Activated naive CD8-positive, alpha-beta T cell treated with anti-CD3 and anti-CD28 coated beads, Interleukin-2, amount 50 U/mL, for 24 hours (primary cell): Measurements from ENCODE around the gene ANXA11.
"Not testable (repeated sequence)": the region's sequence is repeated elsewhere in the genome, so short reads cannot be mapped to it uniquely, and the experiment has no call there.

ENCODE experiments used
- ATAC-seq: fragments of 150-1000 bp; cut with Tn5 transposase; one replicate; pipeline ENCODE4 v1.10.0; 2021
- DNase-seq: peaks from one replicate; pipeline ENCODE4 v3.0.0; 2021
- H3K27ac Mint-ChIP-seq: one replicate; pipeline ENCODE4 v1.8.0; 2021; ENCODE audit warnings: mild to moderate bottlenecking, mixed read lengths
- H3K27me3 Mint-ChIP-seq: one replicate; pipeline ENCODE4 v1.8.0; 2021; ENCODE audit warnings: mixed read lengths
- H3K36me3 Mint-ChIP-seq: one replicate; pipeline ENCODE4 v1.8.0; 2021; ENCODE audit warnings: low read depth, mixed read lengths
- H3K4me1 Mint-ChIP-seq: one replicate; pipeline ENCODE4 v1.8.0; 2021; ENCODE audit warnings: mixed read lengths
- H3K4me3 Mint-ChIP-seq: one replicate; pipeline ENCODE4 v1.8.0; 2021; ENCODE audit warnings: mild to moderate bottlenecking, moderate library complexity, mixed read lengths
- H3K9me3 Mint-ChIP-seq: one replicate; pipeline ENCODE4 v1.8.0; 2021; ENCODE audit warnings: mixed read lengths

The ANXA11 gene

GRCh38 chr10:80141696-80142460 is 63.5 kb downstream of the ANXA11 start:
- ATAC-seq = no peak
- DNase-seq = no peak
- Mint-ChIP-seq H3K27ac (no peak overlapping the region), H3K36me3 (no peaks in the 10 kb centered on the region), H3K27me3 (peaks cover 6% of the 10 kb centered on the region), H3K4me3 (no peak overlapping the region), H3K9me3 (no peaks in the 10 kb centered on the region), H3K4me1 (peaks cover 17% of the 10 kb centered on the region)

- Mint-ChIP-seq H3K36me3 (no peaks in the 10 kb centered on the region), H3K4me1 (peaks cover 15% of the 10 kb centered on the region), H3K27ac (no peak overlapping the region), H3K27me3 (peaks cover 6% of the 10 kb centered on the region), H3K4me3 (no peak overlapping the region), H3K9me3 (no peaks in the 10 kb centered on the region)
- ATAC-seq = no peak
- DNase-seq = no peak
These were observed 65.1 kb downstream of the ANXA11 start for GRCh38 chr10:80140251-80140650.

GRCh38 chr10:80139265-80139664 is 66.1 kb downstream of the ANXA11 start:
- Mint-ChIP-seq H3K4me1 (peaks cover 7% of the 10 kb centered on the region), H3K4me3 (no peak overlapping the region), H3K27ac (no peak overlapping the region), H3K9me3 (no peaks in the 10 kb centered on the region), H3K36me3 (no peaks in the 10 kb centered on the region), H3K27me3 (peaks cover 10% of the 10 kb centered on the region)
- no peak for ATAC-seq
- no peak for DNase-seq

- Mint-ChIP-seq H3K27ac (no peak overlapping the region), H3K36me3 (no peaks in the 10 kb centered on the region), H3K4me3 (no peak overlapping the region), H3K27me3 (peaks cover 21% of the 10 kb centered on the region), H3K9me3 (no peaks in the 10 kb centered on the region), H3K4me1 (no peaks in the 10 kb centered on the region)
- ATAC-seq = no peak
- no peak for DNase-seq
These were observed 67.4 kb downstream of the ANXA11 start for GRCh38 chr10:80137920-80138319.

- H3K9me3 Mint-ChIP-seq = no peaks in the 10 kb centered on the region
- no peak overlapping the region for H3K27ac Mint-ChIP-seq
- no peaks in the 10 kb centered on the region for H3K4me1 Mint-ChIP-seq
- H3K4me3 Mint-ChIP-seq = no peak overlapping the region
- DNase-seq = no peak
- no peak for ATAC-seq
- no peaks in the 10 kb centered on the region for H3K36me3 Mint-ChIP-seq
- H3K27me3 Mint-ChIP-seq = peaks cover 24% of the 10 kb centered on the region
These were observed 68.1 kb downstream of the ANXA11 start for GRCh38 chr10:80137031-80137862.

GRCh38 chr10:80136134-80136571 is 69.2 kb downstream of the ANXA11 start:
- ATAC-seq (no peak), DNase-seq (no peak)
- H3K9me3 Mint-ChIP-seq = no peaks in the 10 kb centered on the region
- H3K27ac Mint-ChIP-seq = no peak overlapping the region
- H3K27me3 Mint-ChIP-seq = peaks cover 34% of the 10 kb centered on the region
- H3K4me1 Mint-ChIP-seq = no peaks in the 10 kb centered on the region
- no peak overlapping the region for H3K4me3 Mint-ChIP-seq
- H3K36me3 Mint-ChIP-seq = no peaks in the 10 kb centered on the region

- not testable (repeated sequence) for H3K9me3 Mint-ChIP-seq, H3K4me1 Mint-ChIP-seq, H3K36me3 Mint-ChIP-seq, H3K4me3 Mint-ChIP-seq, ATAC-seq, DNase-seq, H3K27ac Mint-ChIP-seq
- H3K27me3 Mint-ChIP-seq = peaks cover 31% of the 10 kb centered on the region
These were observed 71.7 kb downstream of the ANXA11 start for GRCh38 chr10:80133687-80134086.

GRCh38 chr10:80133206-80133605 is 72.1 kb downstream of the ANXA11 start:
- DNase-seq = no peak

GRCh38 chr10:80132299-80133139 is 72.8 kb downstream of the ANXA11 start, which contains the start of gene PLAC9:
Gene PLAC9, plus strand, starts transcription at chr10:80132730. Its CDS starts 33 bp downstream, at chr10:80132763.
- no peak within 1 kb of the TSS for H3K27ac Mint-ChIP-seq
- H3K9me3 Mint-ChIP-seq = no peaks in the 10 kb centered on the region
- no peak for DNase-seq
- peaks cover 31% of the 10 kb centered on the region for H3K27me3 Mint-ChIP-seq
- H3K4me1 Mint-ChIP-seq = no peaks in the 10 kb centered on the region
- no peak for ATAC-seq
- H3K4me3 Mint-ChIP-seq = no peak within 1 kb of the TSS
- no peaks in the 10 kb centered on the region for H3K36me3 Mint-ChIP-seq

More at GRCh38 chr10:80133206-80133605, 72.1 kb downstream of the ANXA11 start:
- no peak overlapping the region for H3K4me3 Mint-ChIP-seq
- ATAC-seq = no peak
- no peaks in the 10 kb centered on the region for H3K9me3 Mint-ChIP-seq
- no peak overlapping the region for H3K27ac Mint-ChIP-seq
- peaks cover 31% of the 10 kb centered on the region for H3K27me3 Mint-ChIP-seq
- H3K4me1 Mint-ChIP-seq = no peaks in the 10 kb centered on the region
- no peaks in the 10 kb centered on the region for H3K36me3 Mint-ChIP-seq

GRCh38 chr10:80131499-80131901 is 73.8 kb downstream of the ANXA11 start:
- DNase-seq = no peak
- H3K27me3 Mint-ChIP-seq = peaks cover 31% of the 10 kb centered on the region
- H3K9me3 Mint-ChIP-seq = no peaks in the 10 kb centered on the region
- H3K27ac Mint-ChIP-seq = no peak overlapping the region
- H3K4me3 Mint-ChIP-seq = no peak overlapping the region
- no peaks in the 10 kb centered on the region for H3K36me3 Mint-ChIP-seq
- no peaks in the 10 kb centered on the region for H3K4me1 Mint-ChIP-seq
- no peak for ATAC-seq

GRCh38 chr10:80126876-80127275 is 78.5 kb downstream of the ANXA11 start:
- Mint-ChIP-seq H3K27me3 (peaks cover 8% of the 10 kb centered on the region), H3K9me3 (no peaks in the 10 kb centered on the region), H3K4me3 (no peak overlapping the region), H3K4me1 (no peaks in the 10 kb centered on the region), H3K27ac (no peak overlapping the region), H3K36me3 (no peaks in the 10 kb centered on the region)
- ATAC-seq (no peak), DNase-seq (no peak)

GRCh38 chr10:80122746-80123145 is 82.6 kb downstream of the ANXA11 start:
- Mint-ChIP-seq H3K4me3 (no peak overlapping the region), H3K36me3 (no peaks in the 10 kb centered on the region), H3K27ac (no peak overlapping the region), H3K9me3 (no peaks in the 10 kb centered on the region), H3K4me1 (no peaks in the 10 kb centered on the region), H3K27me3 (peaks cover 2% of the 10 kb centered on the region)
- DNase-seq = no peak
- no peak for ATAC-seq

- no peaks in the 10 kb centered on the region for H3K9me3 Mint-ChIP-seq
- ATAC-seq (no peak), DNase-seq (no peak)
- no peaks in the 10 kb centered on the region for H3K4me1 Mint-ChIP-seq
- H3K27ac Mint-ChIP-seq = no peak overlapping the region
- peaks cover 2% of the 10 kb centered on the region for H3K27me3 Mint-ChIP-seq
- H3K4me3 Mint-ChIP-seq = no peak overlapping the region
- no peaks in the 10 kb centered on the region for H3K36me3 Mint-ChIP-seq
These were observed 83.1 kb downstream of the ANXA11 start for GRCh38 chr10:80122110-80122710.

GRCh38 chr10:80118669-80119068 is 86.7 kb downstream of the ANXA11 start:
- ATAC-seq (no peak), DNase-seq (no peak)
- Mint-ChIP-seq H3K27me3 (peaks cover 2% of the 10 kb centered on the region), H3K27ac (no peak overlapping the region), H3K9me3 (no peaks in the 10 kb centered on the region), H3K4me3 (no peak overlapping the region), H3K4me1 (no peaks in the 10 kb centered on the region), H3K36me3 (no peaks in the 10 kb centered on the region)
